ENCODE data around the gene CADM1.

DNA sequence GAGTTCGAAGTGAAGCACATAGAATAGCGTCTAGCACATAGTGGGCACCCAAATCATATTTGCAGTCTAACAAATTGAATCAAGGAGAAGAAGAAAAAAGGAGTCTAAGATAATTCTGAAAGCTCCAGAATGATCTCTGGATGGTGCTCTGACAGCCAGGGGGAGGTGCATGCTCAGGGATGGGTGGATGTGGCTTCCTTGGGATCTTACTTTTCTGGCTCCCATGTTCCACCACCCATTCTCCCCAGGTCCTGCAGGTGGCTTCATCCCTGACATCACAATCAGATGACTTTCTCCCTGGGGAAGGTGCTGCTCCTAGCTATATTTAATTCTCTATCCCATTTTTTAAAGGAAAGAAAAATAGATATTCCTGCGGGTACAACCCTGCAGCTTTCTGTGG is 381.9 kb downstream of the CADM1 start:
- TF ChIP-seq POLR2AphosphoS5 (IDR thresholded peaks at IDR 0.05): no peak
- TF ChIP-seq, protein P1, sequence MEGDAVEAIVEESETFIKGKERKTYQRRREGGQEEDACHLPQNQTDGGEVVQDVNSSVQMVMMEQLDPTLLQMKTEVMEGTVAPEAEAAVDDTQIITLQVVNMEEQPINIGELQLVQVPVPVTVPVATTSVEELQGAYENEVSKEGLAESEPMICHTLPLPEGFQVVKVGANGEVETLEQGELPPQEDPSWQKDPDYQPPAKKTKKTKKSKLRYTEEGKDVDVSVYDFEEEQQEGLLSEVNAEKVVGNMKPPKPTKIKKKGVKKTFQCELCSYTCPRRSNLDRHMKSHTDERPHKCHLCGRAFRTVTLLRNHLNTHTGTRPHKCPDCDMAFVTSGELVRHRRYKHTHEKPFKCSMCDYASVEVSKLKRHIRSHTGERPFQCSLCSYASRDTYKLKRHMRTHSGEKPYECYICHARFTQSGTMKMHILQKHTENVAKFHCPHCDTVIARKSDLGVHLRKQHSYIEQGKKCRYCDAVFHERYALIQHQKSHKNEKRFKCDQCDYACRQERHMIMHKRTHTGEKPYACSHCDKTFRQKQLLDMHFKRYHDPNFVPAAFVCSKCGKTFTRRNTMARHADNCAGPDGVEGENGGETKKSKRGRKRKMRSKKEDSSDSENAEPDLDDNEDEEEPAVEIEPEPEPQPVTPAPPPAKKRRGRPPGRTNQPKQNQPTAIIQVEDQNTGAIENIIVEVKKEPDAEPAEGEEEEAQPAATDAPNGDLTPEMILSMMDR (IDR thresholded peaks at IDR 0.05 in 8 of 11, conservative IDR thresholded peaks at IDR 0.05 in 3 of 11): no peak
